Ovary (tissue), 9 donors: ENCODE measurements around the gene SERAC1. TPM values are rescaled to one million over a fixed set of nuclear protein-coding genes. Genes with fewer than 3 reads are reported as not detected.
A peak's percentile ranks its signal among the peaks of the same experiment; 100 is the strongest.

ENCODE experiments used
- DNase-seq, 5 donors: peaks; one replicate each; pipeline ENCODE4 v3.0.0-alpha.2; 2019 to 2020
- H3K27ac ChIP-seq, 2 donors: fragments of 200-600 bp; one replicate each; pipeline versions ENCODE4 v1.5.1 to v1.8.0; 2019 to 2022
- H3K27me3 ChIP-seq: fragments of 200-600 bp; one replicate; pipeline ENCODE4 v1.8.0; 2022
- H3K36me3 ChIP-seq: fragments of 200-600 bp; sonication (generic); one replicate; pipeline ENCODE4 v1.5.1; 2019
- H3K4me1 ChIP-seq: one replicate; pipeline ENCODE4 v1.8.1; 2013; ENCODE audit warnings: mild to moderate bottlenecking, moderate library complexity; ENCODE audit not compliant: insufficient read depth
- H3K4me3 ChIP-seq: fragments of 200-600 bp; sonication (generic); one replicate; pipeline ENCODE4 v1.5.1; 2017
- H3K9me3 ChIP-seq, 2 donors: fragments of 200-600 bp in 1 of 2; sonication (generic) in 1 of 2; one replicate each; pipeline versions ENCODE4 v1.5.1 to v1.8.1; 2013 to 2019; ENCODE audit warnings: mild to moderate bottlenecking in 1 of 2, moderate library complexity in 1 of 2
- EP300 ChIP-seq: sonication (generic); formaldehyde crosslinking; IDR thresholded peaks from one replicate; pipeline ENCODE4 v1.6.1; 2017; ENCODE audit warnings: antibody characterized with exemption
- POLR2A ChIP-seq: fragments of 450-650 bp; IDR thresholded peaks from one replicate; pipeline ENCODE4 v1.6.1; 2017; ENCODE audit warnings: antibody characterized with exemption, mild to moderate bottlenecking, moderate library complexity
- WGBS, 3 donors: extraction: QIAGEN DNeasy Blood & Tissue Kit in 1 of 3; methylation state at CpG; one replicate each; pipeline versions ENCODE4 v1.1.5 to v1.1.7; 2013 to 2017; 5-methylcytosine and 5-hydroxymethylcytosine counted together
- intact Hi-C, 4 donors: fragments of 100-400 bp; cut with DNase I; formaldehyde crosslinking; loops; one replicate each; pipeline versions ENCODE4 v1.11.0 to v1.15.1; 2022 to 2023
- polyA plus RNA-seq, 2 donors: library from polyadenylated mRNA; stranded (reverse); fragments of 200-250 nt in 1 of 2; fragments of 350-450 nt in 1 of 2; fragmentation: Illumina TruSeq in 1 of 2; extraction: RNeasy Lipid Tissue Mini Kit (QIAGEN cat#74804) in 1 of 2; gene quantifications; one replicate each; pipeline ENCODE4 v1.2.3, GENCODE V29; 2013 to 2014
- total RNA-seq, 7 donors: library from RNA; depleted of rRNA in 2 of 7; stranded (reverse); fragments of >200 nt in 2 of 7; fragmentation: NEBNext Ultra II Directional in 3 of 7; extraction: Animal tissue kit (Norgen Biotek cat#: 25700) in 3 of 7; gene quantifications; one replicate each; pipeline versions ENCODE4 v1.1.0 to v1.2.4, GENCODE V29; 2016 to 2023
- TF ChIP-seq, protein P1 (sequence below), 3 donors: fragments of 450-650 bp in 2 of 3; fragments of 200-600 bp in 1 of 3; IDR thresholded peaks; one replicate each; pipeline versions ENCODE4 v1.5.1 to v1.8.0; 2016 to 2022; ENCODE audit warnings: antibody characterized with exemption in 3 of 3, mild to moderate bottlenecking in 1 of 3
- donor health status: DM: no; HTN: no; CAD: no; lungs with moderate emphysema.
- donor health status: DM: no; HTN: no; CAD: no.
- donor health status: Bipolar disorder and iron deficiency.
- donor health status: DM: yes; HTN: yes; CAD: no.
- donor health status: DM: no; HTN: no; CAD: no.
- donor health status: DM: yes; HTN: yes; CAD: no.

Gene SERAC1
- total and polyA plus RNA-seq, 9 donors, result 3.7 to 11.9 (median 6.3) TPM

DNA sequence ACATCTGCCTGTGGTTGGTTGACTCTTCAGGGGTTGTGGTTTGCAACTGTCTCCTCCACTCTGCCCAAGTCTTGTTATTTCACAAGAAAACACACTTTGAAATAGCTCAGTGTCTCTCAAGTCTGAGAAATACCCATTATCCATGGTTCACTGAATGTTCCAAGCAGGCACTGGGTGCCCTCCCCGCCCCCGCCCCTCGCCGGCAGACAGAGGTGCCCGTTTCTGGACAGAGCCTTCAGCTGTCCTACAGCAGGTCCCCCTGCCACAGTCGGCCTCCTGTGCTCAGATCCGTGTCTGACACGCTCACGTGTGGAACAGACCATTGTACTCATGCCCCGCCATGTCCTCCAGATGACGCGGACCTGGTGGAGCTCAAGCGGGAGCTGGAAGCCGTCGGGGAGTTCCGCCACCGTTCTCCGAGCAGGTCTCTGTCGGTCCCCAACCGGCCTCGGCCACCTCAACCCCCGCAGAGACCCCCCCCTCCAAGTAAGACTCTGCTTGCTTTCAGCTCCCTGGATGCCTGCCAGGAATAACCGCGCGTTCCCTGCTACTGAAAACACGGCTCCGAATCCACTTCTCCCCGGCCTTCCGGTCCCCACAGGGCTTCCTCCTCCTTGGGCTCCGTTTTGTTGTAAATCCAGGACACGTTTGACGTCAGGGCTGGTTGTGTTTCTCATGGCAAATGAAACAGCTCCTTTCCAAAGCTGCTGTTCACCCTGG lies 81.4 kb downstream of the SERAC1 start:
- DNase-seq, result peak; percentile 79 to 91 (median 86)
- Histone ChIP-seq H3K9me3 (no peaks in the 10 kb centered on the region), H3K4me1 (peaks cover 8% of the 10 kb centered on the region), H3K27me3 (no peaks in the 10 kb centered on the region), H3K27ac (peak overlapping the region; percentile 89 to 98), H3K36me3 (no peaks in the 10 kb centered on the region), H3K4me3 (no peak overlapping the region)
- peak; percentile 22 for TF ChIP-seq POLR2A
- TF ChIP-seq EP300, result no peak
- 36 to 71% (median 45%) methylated on average over 32 of the region's 32 CpGs for WGBS, 3 donors
- intact Hi-C loops, result no loop called here

DNA sequence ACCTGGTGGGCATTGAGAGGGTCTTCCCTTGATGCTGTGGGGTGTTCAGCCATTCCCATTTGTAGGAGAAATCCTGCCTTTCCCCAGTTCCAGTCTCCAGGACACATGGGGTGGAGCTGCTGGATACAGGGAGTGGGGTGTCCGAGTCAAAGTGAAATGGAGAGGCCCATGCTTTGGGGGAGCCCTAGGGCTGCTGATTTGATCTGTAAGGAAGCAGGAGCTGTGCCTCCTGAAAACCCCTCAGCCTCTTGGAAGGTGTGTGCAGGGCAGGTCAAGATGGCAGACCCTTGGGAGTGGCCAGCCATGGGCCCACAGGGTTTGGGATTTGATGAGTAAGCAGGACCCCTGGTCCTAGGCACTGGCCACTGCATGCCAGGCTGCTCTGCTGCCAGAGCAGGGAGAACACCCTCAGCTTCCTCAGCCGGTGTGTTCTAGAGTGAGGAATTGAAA lies 82.0 kb downstream of the SERAC1 start:
- Histone ChIP-seq H3K27ac (peak overlapping the region; percentile 11 to 98), H3K9me3 (no peaks in the 10 kb centered on the region), H3K4me3 (no peak overlapping the region), H3K4me1 (peaks cover 8% of the 10 kb centered on the region), H3K36me3 (no peaks in the 10 kb centered on the region), H3K27me3 (no peaks in the 10 kb centered on the region)
- intact Hi-C loops, result no loop called here
- WGBS, 3 donors, result 50 to 68% (median 55%) methylated on average over 2 of the region's 2 CpGs
- DNase-seq, result no peak
- TF ChIP-seq EP300 (no peak), POLR2A (no peak)
- TF ChIP-seq, protein P1, sequence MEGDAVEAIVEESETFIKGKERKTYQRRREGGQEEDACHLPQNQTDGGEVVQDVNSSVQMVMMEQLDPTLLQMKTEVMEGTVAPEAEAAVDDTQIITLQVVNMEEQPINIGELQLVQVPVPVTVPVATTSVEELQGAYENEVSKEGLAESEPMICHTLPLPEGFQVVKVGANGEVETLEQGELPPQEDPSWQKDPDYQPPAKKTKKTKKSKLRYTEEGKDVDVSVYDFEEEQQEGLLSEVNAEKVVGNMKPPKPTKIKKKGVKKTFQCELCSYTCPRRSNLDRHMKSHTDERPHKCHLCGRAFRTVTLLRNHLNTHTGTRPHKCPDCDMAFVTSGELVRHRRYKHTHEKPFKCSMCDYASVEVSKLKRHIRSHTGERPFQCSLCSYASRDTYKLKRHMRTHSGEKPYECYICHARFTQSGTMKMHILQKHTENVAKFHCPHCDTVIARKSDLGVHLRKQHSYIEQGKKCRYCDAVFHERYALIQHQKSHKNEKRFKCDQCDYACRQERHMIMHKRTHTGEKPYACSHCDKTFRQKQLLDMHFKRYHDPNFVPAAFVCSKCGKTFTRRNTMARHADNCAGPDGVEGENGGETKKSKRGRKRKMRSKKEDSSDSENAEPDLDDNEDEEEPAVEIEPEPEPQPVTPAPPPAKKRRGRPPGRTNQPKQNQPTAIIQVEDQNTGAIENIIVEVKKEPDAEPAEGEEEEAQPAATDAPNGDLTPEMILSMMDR (IDR thresholded peaks at IDR 0.05), result no peak

DNA sequence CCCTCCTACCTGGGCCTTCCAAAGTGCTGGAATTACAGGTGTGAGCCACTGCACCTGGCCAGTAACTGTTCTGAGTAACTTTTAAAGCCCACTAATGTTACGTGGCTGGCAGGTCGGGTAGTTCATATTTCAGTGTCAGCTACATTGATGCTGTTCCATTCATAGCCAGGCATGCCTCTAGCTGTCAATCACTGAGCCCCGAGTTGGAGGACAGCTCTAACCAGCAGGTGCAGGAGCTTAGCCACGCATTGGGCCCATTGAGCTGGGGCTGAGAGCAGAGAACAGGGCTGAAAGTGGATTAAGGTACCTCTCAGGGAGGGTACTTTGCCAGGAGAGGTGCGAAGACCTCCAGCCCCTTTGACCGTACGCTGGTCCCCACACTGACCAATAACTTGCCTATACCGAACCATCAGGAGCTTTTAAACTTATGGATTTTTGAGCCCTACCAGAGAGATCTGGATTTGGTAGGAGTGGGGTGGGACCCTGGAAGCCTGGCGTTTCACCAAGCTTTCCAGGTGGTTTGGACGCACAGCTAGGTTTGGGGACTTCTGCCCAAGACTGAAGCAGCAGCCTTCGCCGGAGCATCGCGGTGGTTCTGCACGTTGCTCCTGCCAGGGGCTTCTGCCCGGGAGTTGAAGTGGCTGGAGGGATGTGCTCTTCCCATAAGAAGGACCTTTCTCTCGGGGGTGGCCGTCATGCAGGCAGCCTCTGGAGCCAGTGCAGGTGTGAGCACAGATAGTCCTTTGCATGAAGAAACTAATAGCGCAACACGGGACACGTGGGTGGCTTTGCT lies 82.6 kb downstream of the SERAC1 start:
- Histone ChIP-seq H3K9me3 (no peaks in the 10 kb centered on the region), H3K4me3 (no peak overlapping the region), H3K27ac (peak overlapping the region in 1 of 2 donors; percentile 98), H3K4me1 (peaks cover 8% of the 10 kb centered on the region), H3K36me3 (no peaks in the 10 kb centered on the region), H3K27me3 (no peaks in the 10 kb centered on the region)
- intact Hi-C loops, result no loop called here
- WGBS, 3 donors, result 85 to 95% (median 92%) methylated on average over 21 of the region's 21 CpGs
- no peak for TF ChIP-seq POLR2A
- no peak for TF ChIP-seq EP300
- TF ChIP-seq, protein P1 (IDR thresholded peaks at IDR 0.05), result no peak
- DNase-seq, result no peak

DNA sequence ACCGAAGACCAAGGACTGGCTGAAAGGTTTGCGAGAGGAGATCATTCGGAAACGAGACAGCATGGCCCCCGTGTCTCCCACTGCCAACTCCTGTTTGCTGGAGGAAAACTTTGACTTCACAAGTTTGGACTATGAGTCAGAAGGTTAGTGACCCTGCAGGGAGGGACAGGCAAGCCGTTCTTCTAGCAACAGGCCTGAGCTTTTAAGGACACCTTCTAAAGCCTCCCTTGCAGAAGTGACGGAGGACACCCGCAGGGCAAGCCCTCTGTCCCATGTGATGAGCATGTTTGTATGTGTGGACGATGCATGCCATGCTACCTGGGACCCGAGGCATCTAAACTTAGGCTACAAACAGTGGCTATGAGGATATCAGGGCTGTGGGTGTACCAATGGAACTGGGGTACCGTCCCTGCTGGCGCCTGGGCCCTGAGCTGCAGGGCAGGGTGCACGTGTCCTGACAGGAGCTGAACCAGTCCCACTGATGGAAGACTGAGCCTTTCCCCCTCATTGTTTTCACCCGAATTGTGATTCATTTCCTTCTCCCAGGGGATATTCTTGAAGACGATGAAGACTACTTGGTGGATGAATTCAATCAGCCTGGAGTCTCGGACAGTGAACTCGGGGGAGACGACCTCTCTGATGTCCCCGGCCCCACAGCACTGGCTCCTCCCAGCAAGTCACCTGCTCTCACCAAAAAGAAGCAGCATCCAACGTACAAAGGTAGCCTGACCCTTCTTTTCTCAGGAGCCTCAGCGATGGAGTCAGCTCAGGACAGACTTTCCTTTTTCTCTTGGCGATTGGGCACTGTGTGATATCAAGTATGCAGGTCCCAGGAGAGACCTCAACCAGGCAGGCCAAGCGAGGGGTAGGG lies 84.4 kb downstream of the SERAC1 start:
- peaks cover 8% of the 10 kb centered on the region for H3K4me1 ChIP-seq
- WGBS, 3 donors, result 86 to 90% (median 86%) methylated on average over 22 to 23 of the region's 23 CpGs
- intact Hi-C loops, result no loop called here
- H3K27me3 ChIP-seq, result no peaks in the 10 kb centered on the region
- TF ChIP-seq POLR2A, result no peak
- TF ChIP-seq EP300, result no peak
- TF ChIP-seq, protein P1 (IDR thresholded peaks at IDR 0.05), result no peak
- no peaks in the 10 kb centered on the region for H3K36me3 ChIP-seq
- no peak overlapping the region for H3K4me3 ChIP-seq
- no peaks in the 10 kb centered on the region for H3K9me3 ChIP-seq
- DNase-seq, result no peak
- H3K27ac ChIP-seq, result no peak overlapping the region
